GM13977 (cell line): ENCODE data around the gene SLC16A7.

ENCODE experiments used
- DNase-seq: peaks from one replicate; pipeline ENCODE4 v3.0.0; 2012; ENCODE audit warnings: low spot score
- CTCF ChIP-seq: IDR thresholded peaks from 2 replicates; pipeline ENCODE4 v1.5.1; 2012; ENCODE audit warnings: mild to moderate bottlenecking, control low read depth; ENCODE audit not compliant: insufficient read depth; ENCODE audit errors: extremely low read depth, missing control alignments
- in situ Hi-C: fragments of 300-500 bp; cut with MboI; formaldehyde crosslinking; loops from one replicate; pipeline ENCODE4 v1.12.0; 2022; ENCODE audit warnings: low sequenced_read_pairs, low pct_unique_long_range_greater_than_20kb, mixed read lengths, inconsistent platforms; ENCODE audit not compliant: unreplicated experiment

The SLC16A7 gene

GRCh38 chr12:59668674-59669073 is 72.8 kb downstream of the SLC16A7 start:
- TF ChIP-seq CTCF, result no peak
- no peak for DNase-seq
- in situ Hi-C loops, result no loop called here

- TF ChIP-seq CTCF, result no peak
- in situ Hi-C loops, result no loop called here
- no peak for DNase-seq
Measured at GRCh38 chr12:59672273-59672672, 76.4 kb downstream of the SLC16A7 start.

- in situ Hi-C loops, result no loop called here
- TF ChIP-seq CTCF, result no peak
- no peak for DNase-seq
Measured at GRCh38 chr12:59675461-59675860, 79.6 kb downstream of the SLC16A7 start.

- in situ Hi-C loops, result no loop called here
- no peak for TF ChIP-seq CTCF
- no peak for DNase-seq
Measured at GRCh38 chr12:59677857-59678256, 82.0 kb downstream of the SLC16A7 start.

GRCh38 chr12:59678759-59679411 is 83.1 kb downstream of the SLC16A7 start:
- in situ Hi-C loops, result no loop called here
- no peak for TF ChIP-seq CTCF
- no peak for DNase-seq

- no peak for TF ChIP-seq CTCF
- DNase-seq, result no peak
- in situ Hi-C loops, result no loop called here
Measured at GRCh38 chr12:59689776-59690175, 93.9 kb downstream of the SLC16A7 start.
